Type B pancreatic cell (in vitro differentiated cells): Measurements from ENCODE around the gene TAPBPL. TPM values are rescaled to one million over a fixed set of nuclear protein-coding genes. Genes with fewer than 3 reads are reported as not detected.

Source experiments
- DNase-seq: peaks from one replicate; pipeline ENCODE4 v3.0.0; 2021; ENCODE audit warnings: mixed read lengths; ENCODE audit not compliant: unreplicated experiment; ENCODE audit errors: extremely low spot score
- H3K27ac Mint-ChIP-seq: 2 replicates; pipeline ENCODE4 v1.8.0; 2021; ENCODE audit warnings: mild to moderate bottlenecking, mixed read lengths
- H3K27me3 Mint-ChIP-seq: 2 replicates; pipeline ENCODE4 v1.8.0; 2021; ENCODE audit warnings: mixed read lengths
- H3K36me3 Mint-ChIP-seq: 2 replicates; pipeline ENCODE4 v1.8.0; 2021; ENCODE audit warnings: mixed read lengths
- H3K4me1 Mint-ChIP-seq: one replicate; pipeline ENCODE4 v1.8.0; 2021; ENCODE audit warnings: mixed read lengths; ENCODE audit not compliant: unreplicated experiment
- H3K4me3 Mint-ChIP-seq: 2 replicates; pipeline ENCODE4 v1.8.0; 2021; ENCODE audit warnings: mild to moderate bottlenecking, mixed read lengths
- H3K9me3 Mint-ChIP-seq: 2 replicates; pipeline ENCODE4 v1.8.0; 2021; ENCODE audit warnings: mixed read lengths
- CTCF ChIP-seq: fragments of 200-600 bp; sonication (generic); conservative IDR thresholded peaks from 2 replicates; pipeline ENCODE4 v1.5.0; 2021; ENCODE audit warnings: antibody characterized with exemption, mild to moderate bottlenecking
- long read RNA-seq: library from polyadenylated mRNA; unstranded; transcript quantifications from one replicate; pipeline ENCODE4 v2.0.0, GENCODE V29; 2020
- total RNA-seq: library from RNA; stranded (reverse); gene quantifications from 2 replicates; pipeline ENCODE4 v1.2.1, GENCODE V29; 2021; ENCODE audit warnings: low replicate concordance

The TAPBPL gene, protein sequence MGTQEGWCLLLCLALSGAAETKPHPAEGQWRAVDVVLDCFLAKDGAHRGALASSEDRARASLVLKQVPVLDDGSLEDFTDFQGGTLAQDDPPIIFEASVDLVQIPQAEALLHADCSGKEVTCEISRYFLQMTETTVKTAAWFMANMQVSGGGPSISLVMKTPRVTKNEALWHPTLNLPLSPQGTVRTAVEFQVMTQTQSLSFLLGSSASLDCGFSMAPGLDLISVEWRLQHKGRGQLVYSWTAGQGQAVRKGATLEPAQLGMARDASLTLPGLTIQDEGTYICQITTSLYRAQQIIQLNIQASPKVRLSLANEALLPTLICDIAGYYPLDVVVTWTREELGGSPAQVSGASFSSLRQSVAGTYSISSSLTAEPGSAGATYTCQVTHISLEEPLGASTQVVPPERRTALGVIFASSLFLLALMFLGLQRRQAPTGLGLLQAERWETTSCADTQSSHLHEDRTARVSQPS
- 12.4 and 21.1 TPM in 2 replicates for total RNA-seq
- long read RNA-seq, transcript TAPBPL-201 (7 exons, 1,741 nt): major isoform, 99 of 108 reads
- long read RNA-seq, partial matches to known transcripts: 4 of 108 reads
- long read RNA-seq, other reads (novel, unspliced or antisense): 5 of 108 reads

GRCh38 chr12:6451348-6452244, at the start of gene TAPBPL:
Gene TAPBPL, plus strand, starts transcription at chr12:6452042. Its CDS starts 207 bp downstream, at chr12:6452249.
- DNase-seq: no peak
- H3K36me3 Mint-ChIP-seq: peaks cover 12% of the 10 kb centered on the region
- no peak for TF ChIP-seq CTCF
- H3K9me3 Mint-ChIP-seq: no peaks in the 10 kb centered on the region
- H3K4me3 Mint-ChIP-seq: peak within 1 kb of the TSS; percentile 90
- peak within 1 kb of the TSS; percentile 93 for H3K27ac Mint-ChIP-seq
- H3K4me1 Mint-ChIP-seq: peaks cover 25% of the 10 kb centered on the region
- H3K27me3 Mint-ChIP-seq: no peaks in the 10 kb centered on the region

DNA sequence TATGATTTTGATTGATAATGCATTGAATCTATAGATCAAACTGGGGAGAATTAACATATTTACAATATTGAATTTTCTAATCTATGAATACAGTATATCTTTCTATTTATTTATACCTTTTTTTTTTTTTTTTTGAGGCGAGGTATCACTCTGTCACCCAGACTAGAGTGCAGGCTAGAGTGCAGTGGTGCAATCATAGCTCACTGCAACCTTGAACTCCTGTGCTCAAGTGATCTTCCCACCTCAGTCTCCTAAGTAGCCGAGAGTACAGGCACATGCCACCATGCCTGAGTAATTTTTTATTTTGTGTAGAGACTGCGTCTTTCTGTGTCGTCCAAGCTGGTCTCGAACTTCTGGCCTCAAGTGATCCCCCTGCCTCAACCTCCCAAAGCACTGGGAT, 47.5 kb upstream of the TAPBPL start:
- H3K27ac Mint-ChIP-seq: no peak overlapping the region
- no peak for TF ChIP-seq CTCF
- H3K27me3 Mint-ChIP-seq: no peaks in the 10 kb centered on the region
- H3K9me3 Mint-ChIP-seq: peaks cover 3% of the 10 kb centered on the region
- peaks cover 9% of the 10 kb centered on the region for H3K36me3 Mint-ChIP-seq
- no peak overlapping the region for H3K4me3 Mint-ChIP-seq
- no peak for DNase-seq
- no peaks in the 10 kb centered on the region for H3K4me1 Mint-ChIP-seq

- H3K27ac Mint-ChIP-seq: no peak overlapping the region
- no peak for DNase-seq
- peaks cover 9% of the 10 kb centered on the region for H3K36me3 Mint-ChIP-seq
- H3K27me3 Mint-ChIP-seq: no peaks in the 10 kb centered on the region
- no peak overlapping the region for H3K4me3 Mint-ChIP-seq
- H3K4me1 Mint-ChIP-seq: no peaks in the 10 kb centered on the region
- H3K9me3 Mint-ChIP-seq: peaks cover 3% of the 10 kb centered on the region
- TF ChIP-seq CTCF: no peak
Observed at GRCh38 chr12:6405963-6406362, 45.9 kb upstream of the TAPBPL start.

- H3K36me3 Mint-ChIP-seq: peaks cover 9% of the 10 kb centered on the region
- no peak overlapping the region for H3K4me3 Mint-ChIP-seq
- H3K9me3 Mint-ChIP-seq: peaks cover 8% of the 10 kb centered on the region
- no peak overlapping the region for H3K27ac Mint-ChIP-seq
- H3K4me1 Mint-ChIP-seq: no peaks in the 10 kb centered on the region
- no peak for TF ChIP-seq CTCF
- no peaks in the 10 kb centered on the region for H3K27me3 Mint-ChIP-seq
- no peak for DNase-seq
Observed at GRCh38 chr12:6407236-6407954, 44.4 kb upstream of the TAPBPL start.

DNA sequence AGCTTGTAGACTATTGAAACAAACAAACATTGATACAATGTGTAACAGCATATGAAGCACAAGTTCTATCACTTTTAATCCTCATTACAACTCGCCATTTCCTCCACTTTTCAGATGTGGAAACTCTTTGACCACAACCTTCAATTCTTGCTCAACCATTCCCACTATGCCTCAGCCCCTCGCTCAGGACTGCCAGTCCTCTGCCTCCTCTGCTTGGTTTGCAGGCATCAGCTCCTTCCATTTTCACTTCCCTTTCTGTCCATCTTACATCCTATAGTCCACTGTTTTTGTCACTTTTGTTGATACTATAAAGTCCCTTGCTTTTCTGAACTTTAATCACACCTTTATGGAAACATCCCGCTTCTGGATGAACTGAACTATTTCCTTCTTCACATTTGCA, 35.2 kb upstream of the TAPBPL start:
- H3K9me3 Mint-ChIP-seq: peaks cover 3% of the 10 kb centered on the region

More for the DNA sequence above, 35.2 kb upstream of the TAPBPL start:
- H3K27ac Mint-ChIP-seq: no peak overlapping the region
- no peak for DNase-seq
- H3K4me1 Mint-ChIP-seq: no peaks in the 10 kb centered on the region
- no peak for TF ChIP-seq CTCF
- no peaks in the 10 kb centered on the region for H3K36me3 Mint-ChIP-seq
- H3K4me3 Mint-ChIP-seq: no peak overlapping the region
- peaks cover 8% of the 10 kb centered on the region for H3K27me3 Mint-ChIP-seq
